Neural cell (in vitro differentiated cells): ENCODE measurements around the gene ETFB. TPM values are rescaled to one million over a fixed set of nuclear protein-coding genes. Genes with fewer than 3 reads are reported as not detected.

Experiments
- H2AFZ ChIP-seq: fragments of 200-600, 300-800 bp; sonication (generic), shearing (Covaris generic); 2 replicates; pipeline ENCODE4 v1.6.0; 2014; ENCODE audit warnings: low read depth, mild to moderate bottlenecking, antibody characterized with exemption, low read length, moderate library complexity
- H3F3A ChIP-seq: fragments of 200-600 bp; shearing (Covaris generic); 2 replicates; pipeline ENCODE4 v1.6.1; 2016; ENCODE audit warnings: mild to moderate bottlenecking, moderate library complexity, mixed read lengths, antibody characterized with exemption, low read length; ENCODE audit not compliant: insufficient read depth, poor library complexity, severe bottlenecking
- H3K27ac ChIP-seq: fragments of 200-600, 300-800 bp; sonication (generic), shearing (Covaris generic); 2 replicates; pipeline ENCODE4 v1.5.1; 2014; ENCODE audit warnings: mild to moderate bottlenecking, low read length, moderate library complexity
- H3K27me3 ChIP-seq: fragments of 300-800, 200-600 bp; sonication (generic), shearing (Covaris generic); 2 replicates; pipeline ENCODE4 v1.6.0; 2014; ENCODE audit warnings: mild to moderate bottlenecking, low read depth, low read length, moderate library complexity; ENCODE audit not compliant: insufficient read depth
- H3K36me3 ChIP-seq: fragments of 300-800, 200-600 bp; sonication (generic), shearing (Covaris generic); 2 replicates; pipeline ENCODE4 v1.5.1; 2014; ENCODE audit warnings: mild to moderate bottlenecking, antibody characterized with exemption, low read length, moderate library complexity; ENCODE audit not compliant: insufficient read depth
- H3K4me2 ChIP-seq: fragments of 300-800, 200-600 bp; sonication (generic), shearing (Covaris generic); 2 replicates; pipeline ENCODE4 v1.6.0; 2014; ENCODE audit warnings: mild to moderate bottlenecking, low read length
- H3K4me3 ChIP-seq: fragments of 300-800, 200-600 bp; sonication (generic), shearing (Covaris generic); 2 replicates; pipeline ENCODE4 v1.5.1; 2014; ENCODE audit warnings: mild to moderate bottlenecking, low read length, moderate library complexity
- H3K79me2 ChIP-seq: fragments of 200-600 bp; shearing (Covaris generic); replicated peaks from 2 replicates; pipeline ENCODE4 v1.6.0; 2014; ENCODE audit warnings: mild to moderate bottlenecking, low read length, moderate library complexity; ENCODE audit not compliant: insufficient read depth
- H3K9ac ChIP-seq: fragments of 300-800, 200-600 bp; sonication (generic), shearing (Covaris generic); 2 replicates; pipeline ENCODE4 v1.6.1; 2016; ENCODE audit warnings: mild to moderate bottlenecking, low read length, mixed read lengths
- H3K9me2 ChIP-seq: fragments of 200-600 bp; shearing (Covaris generic); 2 replicates; pipeline ENCODE4 v1.6.1; 2016; ENCODE audit warnings: mild to moderate bottlenecking, low read length, mixed read lengths; ENCODE audit not compliant: insufficient read depth
- H3K9me3 ChIP-seq: fragments of 200-600, 300-800 bp; sonication (generic), shearing (Covaris generic); 2 replicates; pipeline ENCODE4 v1.6.1; 2016; ENCODE audit warnings: mild to moderate bottlenecking, mixed run types, low read length, moderate library complexity, mixed read lengths
- H4K20me1 ChIP-seq: fragments of 200-600 bp; shearing (Covaris generic); 2 replicates; pipeline ENCODE4 v1.6.1; 2016; ENCODE audit warnings: mild to moderate bottlenecking, mixed run types; ENCODE audit not compliant: insufficient read depth
- EP300 ChIP-seq: fragments of 450-650 bp; conservative IDR thresholded peaks from 2 replicates; pipeline ENCODE4 v1.6.1; 2014; ENCODE audit warnings: antibody characterized with exemption, mild to moderate bottlenecking, moderate library complexity; ENCODE audit not compliant: poor library complexity, severe bottlenecking
- EZH2 ChIP-seq: fragments of 200-600, 300-800 bp; shearing (Covaris generic), sonication (generic); IDR thresholded peaks from 2 replicates; pipeline ENCODE4 v1.6.1; 2014; ENCODE audit warnings: antibody characterized with exemption, low read length, borderline replicate concordance, mild to moderate bottlenecking; ENCODE audit not compliant: insufficient read depth, poor library complexity, severe bottlenecking
- MXI1 ChIP-seq: fragments of 450-650 bp; conservative IDR thresholded peaks from 2 replicates; pipeline ENCODE4 v1.6.1; 2014; ENCODE audit warnings: antibody characterized with exemption, mild to moderate bottlenecking; ENCODE audit not compliant: poor library complexity, severe bottlenecking
- POLR2AphosphoS5 ChIP-seq: IDR thresholded peaks from 2 replicates; pipeline ENCODE4 v1.6.1; 2012
- RAD21 ChIP-seq: fragments of 450-650 bp; conservative IDR thresholded peaks from 2 replicates; pipeline ENCODE4 v1.6.1; 2014; ENCODE audit warnings: antibody characterized with exemption, mild to moderate bottlenecking, moderate library complexity
- SMC3 ChIP-seq: fragments of 450-650 bp; conservative IDR thresholded peaks from 2 replicates; pipeline ENCODE4 v1.6.1; 2014; ENCODE audit warnings: antibody characterized with exemption, mild to moderate bottlenecking, moderate library complexity; ENCODE audit not compliant: poor library complexity
- TAF1 ChIP-seq: IDR thresholded peaks from 2 replicates; pipeline ENCODE4 v1.6.1; 2012; ENCODE audit warnings: low read depth
- polyA plus RNA-seq: library from polyadenylated mRNA; depleted of rRNA; stranded (reverse); fragments of >200 nt; gene quantifications from 2 replicates; pipeline ENCODE4 v1.2.3, GENCODE V29; 2014
- TF ChIP-seq, protein P1 (sequence below): IDR thresholded peaks from 2 replicates; pipeline ENCODE4 v1.6.1; 2012; ENCODE audit warnings: borderline replicate concordance
- TF ChIP-seq, protein P2 (sequence below): fragments of 450-650 bp; IDR thresholded peaks from 2 replicates; pipeline ENCODE4 v1.5.1; 2014; ENCODE audit warnings: antibody characterized with exemption, mild to moderate bottlenecking, moderate library complexity; ENCODE audit not compliant: poor library complexity, severe bottlenecking

Gene ETFB
- polyA plus RNA-seq, 1 donor from 2014 or later, result 383 TPM

- TF ChIP-seq SMC3, result no peak
- TF ChIP-seq MXI1, result no peak
Observed at GRCh38 chr19:51318687-51319648, 47.2 kb downstream of the ETFB start (continued).

DNA sequence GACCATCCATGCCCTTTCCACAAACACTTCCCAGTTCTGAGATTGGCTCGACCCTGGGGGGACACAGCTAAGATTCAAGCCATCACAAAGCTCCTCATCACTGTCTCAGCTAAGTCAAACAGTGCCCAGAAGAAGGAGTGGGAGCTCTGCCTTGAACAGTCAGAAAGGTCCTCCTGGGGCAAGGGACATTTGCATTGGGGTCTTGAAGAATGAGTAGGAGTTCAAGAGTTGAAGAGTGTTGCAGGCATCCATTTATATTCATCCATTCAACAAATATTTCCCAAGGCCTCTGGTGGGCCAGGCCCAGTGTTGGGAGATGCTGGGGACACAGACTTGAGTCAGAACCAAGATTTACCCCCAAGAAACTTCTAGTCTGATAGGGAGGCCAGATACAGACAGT is 48.2 kb downstream of the ETFB start:
- no peak for TF ChIP-seq MXI1
- TF ChIP-seq, protein P1, sequence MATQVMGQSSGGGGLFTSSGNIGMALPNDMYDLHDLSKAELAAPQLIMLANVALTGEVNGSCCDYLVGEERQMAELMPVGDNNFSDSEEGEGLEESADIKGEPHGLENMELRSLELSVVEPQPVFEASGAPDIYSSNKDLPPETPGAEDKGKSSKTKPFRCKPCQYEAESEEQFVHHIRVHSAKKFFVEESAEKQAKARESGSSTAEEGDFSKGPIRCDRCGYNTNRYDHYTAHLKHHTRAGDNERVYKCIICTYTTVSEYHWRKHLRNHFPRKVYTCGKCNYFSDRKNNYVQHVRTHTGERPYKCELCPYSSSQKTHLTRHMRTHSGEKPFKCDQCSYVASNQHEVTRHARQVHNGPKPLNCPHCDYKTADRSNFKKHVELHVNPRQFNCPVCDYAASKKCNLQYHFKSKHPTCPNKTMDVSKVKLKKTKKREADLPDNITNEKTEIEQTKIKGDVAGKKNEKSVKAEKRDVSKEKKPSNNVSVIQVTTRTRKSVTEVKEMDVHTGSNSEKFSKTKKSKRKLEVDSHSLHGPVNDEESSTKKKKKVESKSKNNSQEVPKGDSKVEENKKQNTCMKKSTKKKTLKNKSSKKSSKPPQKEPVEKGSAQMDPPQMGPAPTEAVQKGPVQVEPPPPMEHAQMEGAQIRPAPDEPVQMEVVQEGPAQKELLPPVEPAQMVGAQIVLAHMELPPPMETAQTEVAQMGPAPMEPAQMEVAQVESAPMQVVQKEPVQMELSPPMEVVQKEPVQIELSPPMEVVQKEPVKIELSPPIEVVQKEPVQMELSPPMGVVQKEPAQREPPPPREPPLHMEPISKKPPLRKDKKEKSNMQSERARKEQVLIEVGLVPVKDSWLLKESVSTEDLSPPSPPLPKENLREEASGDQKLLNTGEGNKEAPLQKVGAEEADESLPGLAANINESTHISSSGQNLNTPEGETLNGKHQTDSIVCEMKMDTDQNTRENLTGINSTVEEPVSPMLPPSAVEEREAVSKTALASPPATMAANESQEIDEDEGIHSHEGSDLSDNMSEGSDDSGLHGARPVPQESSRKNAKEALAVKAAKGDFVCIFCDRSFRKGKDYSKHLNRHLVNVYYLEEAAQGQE, result no peak
- no peak for TF ChIP-seq EP300
- no peak for TF ChIP-seq RAD21
- no peak for TF ChIP-seq SMC3
- TF ChIP-seq TAF1, result no peak
- TF ChIP-seq POLR2AphosphoS5, result no peak
- no peak for TF ChIP-seq EZH2
- TF ChIP-seq, protein P2, sequence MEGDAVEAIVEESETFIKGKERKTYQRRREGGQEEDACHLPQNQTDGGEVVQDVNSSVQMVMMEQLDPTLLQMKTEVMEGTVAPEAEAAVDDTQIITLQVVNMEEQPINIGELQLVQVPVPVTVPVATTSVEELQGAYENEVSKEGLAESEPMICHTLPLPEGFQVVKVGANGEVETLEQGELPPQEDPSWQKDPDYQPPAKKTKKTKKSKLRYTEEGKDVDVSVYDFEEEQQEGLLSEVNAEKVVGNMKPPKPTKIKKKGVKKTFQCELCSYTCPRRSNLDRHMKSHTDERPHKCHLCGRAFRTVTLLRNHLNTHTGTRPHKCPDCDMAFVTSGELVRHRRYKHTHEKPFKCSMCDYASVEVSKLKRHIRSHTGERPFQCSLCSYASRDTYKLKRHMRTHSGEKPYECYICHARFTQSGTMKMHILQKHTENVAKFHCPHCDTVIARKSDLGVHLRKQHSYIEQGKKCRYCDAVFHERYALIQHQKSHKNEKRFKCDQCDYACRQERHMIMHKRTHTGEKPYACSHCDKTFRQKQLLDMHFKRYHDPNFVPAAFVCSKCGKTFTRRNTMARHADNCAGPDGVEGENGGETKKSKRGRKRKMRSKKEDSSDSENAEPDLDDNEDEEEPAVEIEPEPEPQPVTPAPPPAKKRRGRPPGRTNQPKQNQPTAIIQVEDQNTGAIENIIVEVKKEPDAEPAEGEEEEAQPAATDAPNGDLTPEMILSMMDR, result no peak
- Histone ChIP-seq H3F3A (no peaks in the 10 kb centered on the region), H3K27me3 (no peaks in the 10 kb centered on the region), H3K4me2 (no peak overlapping the region), H2AFZ (no peak overlapping the region), H3K36me3 (no peaks in the 10 kb centered on the region), H3K27ac (no peak overlapping the region), H3K4me3 (no peak overlapping the region), H3K9ac (no peak overlapping the region), H3K9me2 (no peaks in the 10 kb centered on the region), H3K9me3 (no peaks in the 10 kb centered on the region), H3K79me2 (no peaks in the 10 kb centered on the region), H4K20me1 (no peaks in the 10 kb centered on the region)

- no peak overlapping the region for H2AFZ ChIP-seq
- no peak overlapping the region for H3K4me3 ChIP-seq
- no peaks in the 10 kb centered on the region for H3K9me2 ChIP-seq
- H3K27me3 ChIP-seq, result no peaks in the 10 kb centered on the region
- H3K9ac ChIP-seq, result no peak overlapping the region
- no peaks in the 10 kb centered on the region for H4K20me1 ChIP-seq
- no peak overlapping the region for H3K27ac ChIP-seq
- TF ChIP-seq MXI1, result no peak
- no peak for TF ChIP-seq RAD21
- TF ChIP-seq POLR2AphosphoS5, result no peak
- TF ChIP-seq, protein P2, result no peak
- TF ChIP-seq EP300, result no peak
- TF ChIP-seq, protein P1, result no peak
- TF ChIP-seq EZH2, result no peak
- TF ChIP-seq TAF1, result no peak
- TF ChIP-seq SMC3, result no peak
- peaks cover under 1% of the 10 kb centered on the region for H3K79me2 ChIP-seq
- no peaks in the 10 kb centered on the region for H3K9me3 ChIP-seq
- H3K36me3 ChIP-seq, result no peaks in the 10 kb centered on the region
- H3K4me2 ChIP-seq, result no peak overlapping the region
- no peaks in the 10 kb centered on the region for H3F3A ChIP-seq
Observed at GRCh38 chr19:51317376-51317775, 48.8 kb downstream of the ETFB start.
